ENCODE results near the gene PLEKHG1.

Gene PLEKHG1

GRCh38 chr6:150606647-150607328, 7.1 kb downstream of the PLEKHG1 start:
- Histone ChIP-seq H3K36me3 (ENCODE audit: control insufficient read depth, insufficient read depth, low read length) (no peaks in the 10 kb centered on the region), H3K9me3 (ENCODE audit: control insufficient read depth, insufficient read depth, low read length) (no peaks in the 10 kb centered on the region), H3K27me3 (ENCODE audit: control insufficient read depth, insufficient read depth, low read length) (peaks cover 21% of the 10 kb centered on the region), H3K4me3 (ENCODE audit: low read depth, low read length) (no peak overlapping the region), H3K4me1 (ENCODE audit: control insufficient read depth, insufficient read depth, low read length) (no peaks in the 10 kb centered on the region), H3K9ac (ENCODE audit: low read depth, low read length) (no peak overlapping the region)

GRCh38 chr6:150607329-150607650, 7.6 kb downstream of the PLEKHG1 start:
- Histone ChIP-seq H3K9me3 (ENCODE audit: control insufficient read depth, insufficient read depth, low read length) (no peaks in the 10 kb centered on the region), H3K4me3 (ENCODE audit: low read depth, low read length) (no peak overlapping the region), H3K27me3 (ENCODE audit: control insufficient read depth, insufficient read depth, low read length) (peaks cover 16% of the 10 kb centered on the region), H3K36me3 (ENCODE audit: control insufficient read depth, insufficient read depth, low read length) (no peaks in the 10 kb centered on the region), H3K4me1 (ENCODE audit: control insufficient read depth, insufficient read depth, low read length) (no peaks in the 10 kb centered on the region), H3K9ac (ENCODE audit: low read depth, low read length) (no peak overlapping the region)

GRCh38 chr6:150610584-150610983, 10.9 kb downstream of the PLEKHG1 start:
- no peaks in the 10 kb centered on the region for H3K27me3 ChIP-seq (ENCODE audit: control insufficient read depth, insufficient read depth, low read length)
- H3K36me3 ChIP-seq (ENCODE audit: control insufficient read depth, insufficient read depth, low read length) = no peaks in the 10 kb centered on the region
- H3K9ac ChIP-seq (ENCODE audit: low read depth, low read length) = no peak overlapping the region
- no peaks in the 10 kb centered on the region for H3K9me3 ChIP-seq (ENCODE audit: control insufficient read depth, insufficient read depth, low read length)
- no peaks in the 10 kb centered on the region for H3K4me1 ChIP-seq (ENCODE audit: control insufficient read depth, insufficient read depth, low read length)
- H3K4me3 ChIP-seq (ENCODE audit: low read depth, low read length) = no peak overlapping the region

GRCh38 chr6:150613269-150613668, 13.6 kb downstream of the PLEKHG1 start:
- H3K9ac ChIP-seq (ENCODE audit: low read depth, low read length) = no peak overlapping the region
- no peaks in the 10 kb centered on the region for H3K4me1 ChIP-seq (ENCODE audit: control insufficient read depth, insufficient read depth, low read length)
- H3K36me3 ChIP-seq (ENCODE audit: control insufficient read depth, insufficient read depth, low read length) = no peaks in the 10 kb centered on the region
- H3K9me3 ChIP-seq (ENCODE audit: control insufficient read depth, insufficient read depth, low read length) = no peaks in the 10 kb centered on the region
- H3K4me3 ChIP-seq (ENCODE audit: low read depth, low read length) = no peak overlapping the region
- H3K27me3 ChIP-seq (ENCODE audit: control insufficient read depth, insufficient read depth, low read length) = no peaks in the 10 kb centered on the region

- no peak overlapping the region for H3K4me3 ChIP-seq (ENCODE audit: low read depth, low read length)
- H3K27me3 ChIP-seq (ENCODE audit: control insufficient read depth, insufficient read depth, low read length) = no peaks in the 10 kb centered on the region
- H3K9me3 ChIP-seq (ENCODE audit: control insufficient read depth, insufficient read depth, low read length) = no peaks in the 10 kb centered on the region
- no peaks in the 10 kb centered on the region for H3K4me1 ChIP-seq (ENCODE audit: control insufficient read depth, insufficient read depth, low read length)
- no peaks in the 10 kb centered on the region for H3K36me3 ChIP-seq (ENCODE audit: control insufficient read depth, insufficient read depth, low read length)
- no peak overlapping the region for H3K9ac ChIP-seq (ENCODE audit: low read depth, low read length)
Observed at GRCh38 chr6:150615967-150616366, 16.3 kb downstream of the PLEKHG1 start.

GRCh38 chr6:150616586-150616985, 16.9 kb downstream of the PLEKHG1 start:
- Histone ChIP-seq H3K27me3 (ENCODE audit: control insufficient read depth, insufficient read depth, low read length) (no peaks in the 10 kb centered on the region), H3K9me3 (ENCODE audit: control insufficient read depth, insufficient read depth, low read length) (no peaks in the 10 kb centered on the region), H3K9ac (ENCODE audit: low read depth, low read length) (no peak overlapping the region), H3K4me3 (ENCODE audit: low read depth, low read length) (no peak overlapping the region), H3K36me3 (ENCODE audit: control insufficient read depth, insufficient read depth, low read length) (no peaks in the 10 kb centered on the region), H3K4me1 (ENCODE audit: control insufficient read depth, insufficient read depth, low read length) (no peaks in the 10 kb centered on the region)

- Histone ChIP-seq H3K9ac (ENCODE audit: low read depth, low read length) (no peak overlapping the region), H3K9me3 (ENCODE audit: control insufficient read depth, insufficient read depth, low read length) (no peaks in the 10 kb centered on the region), H3K27me3 (ENCODE audit: control insufficient read depth, insufficient read depth, low read length) (no peaks in the 10 kb centered on the region), H3K36me3 (ENCODE audit: control insufficient read depth, insufficient read depth, low read length) (no peaks in the 10 kb centered on the region), H3K4me1 (ENCODE audit: control insufficient read depth, insufficient read depth, low read length) (no peaks in the 10 kb centered on the region), H3K4me3 (ENCODE audit: low read depth, low read length) (no peak overlapping the region)
Observed at GRCh38 chr6:150617062-150617461, 17.4 kb downstream of the PLEKHG1 start.

- no peaks in the 10 kb centered on the region for H3K9me3 ChIP-seq (ENCODE audit: control insufficient read depth, insufficient read depth, low read length)
- no peak overlapping the region for H3K4me3 ChIP-seq (ENCODE audit: low read depth, low read length)
- no peak overlapping the region for H3K9ac ChIP-seq (ENCODE audit: low read depth, low read length)
- H3K4me1 ChIP-seq (ENCODE audit: control insufficient read depth, insufficient read depth, low read length) = no peaks in the 10 kb centered on the region
- H3K36me3 ChIP-seq (ENCODE audit: control insufficient read depth, insufficient read depth, low read length) = no peaks in the 10 kb centered on the region
- no peaks in the 10 kb centered on the region for H3K27me3 ChIP-seq (ENCODE audit: control insufficient read depth, insufficient read depth, low read length)
Observed at GRCh38 chr6:150617496-150618460, 18.1 kb downstream of the PLEKHG1 start.

GRCh38 chr6:150619275-150619674, 19.6 kb downstream of the PLEKHG1 start:
- Histone ChIP-seq H3K36me3 (ENCODE audit: control insufficient read depth, insufficient read depth, low read length) (no peaks in the 10 kb centered on the region), H3K27me3 (ENCODE audit: control insufficient read depth, insufficient read depth, low read length) (no peaks in the 10 kb centered on the region), H3K9ac (ENCODE audit: low read depth, low read length) (no peak overlapping the region), H3K9me3 (ENCODE audit: control insufficient read depth, insufficient read depth, low read length) (no peaks in the 10 kb centered on the region), H3K4me3 (ENCODE audit: low read depth, low read length) (no peak overlapping the region), H3K4me1 (ENCODE audit: control insufficient read depth, insufficient read depth, low read length) (no peaks in the 10 kb centered on the region)

- H3K4me1 ChIP-seq (ENCODE audit: control insufficient read depth, insufficient read depth, low read length) = no peaks in the 10 kb centered on the region
- H3K27me3 ChIP-seq (ENCODE audit: control insufficient read depth, insufficient read depth, low read length) = no peaks in the 10 kb centered on the region
- no peaks in the 10 kb centered on the region for H3K36me3 ChIP-seq (ENCODE audit: control insufficient read depth, insufficient read depth, low read length)
- no peak overlapping the region for H3K4me3 ChIP-seq (ENCODE audit: low read depth, low read length)
- no peak overlapping the region for H3K9ac ChIP-seq (ENCODE audit: low read depth, low read length)
- H3K9me3 ChIP-seq (ENCODE audit: control insufficient read depth, insufficient read depth, low read length) = no peaks in the 10 kb centered on the region
Observed at GRCh38 chr6:150620244-150620643, 20.6 kb downstream of the PLEKHG1 start.

GRCh38 chr6:150620763-150621162, 21.1 kb downstream of the PLEKHG1 start:
- Histone ChIP-seq H3K4me1 (ENCODE audit: control insufficient read depth, insufficient read depth, low read length) (no peaks in the 10 kb centered on the region), H3K36me3 (ENCODE audit: control insufficient read depth, insufficient read depth, low read length) (no peaks in the 10 kb centered on the region), H3K9me3 (ENCODE audit: control insufficient read depth, insufficient read depth, low read length) (no peaks in the 10 kb centered on the region), H3K27me3 (ENCODE audit: control insufficient read depth, insufficient read depth, low read length) (no peaks in the 10 kb centered on the region), H3K9ac (ENCODE audit: low read depth, low read length) (no peak overlapping the region), H3K4me3 (ENCODE audit: low read depth, low read length) (no peak overlapping the region)

- Histone ChIP-seq H3K36me3 (ENCODE audit: control insufficient read depth, insufficient read depth, low read length) (no peaks in the 10 kb centered on the region), H3K9ac (ENCODE audit: low read depth, low read length) (no peak overlapping the region), H3K9me3 (ENCODE audit: control insufficient read depth, insufficient read depth, low read length) (no peaks in the 10 kb centered on the region), H3K4me3 (ENCODE audit: low read depth, low read length) (no peak overlapping the region), H3K4me1 (ENCODE audit: control insufficient read depth, insufficient read depth, low read length) (no peaks in the 10 kb centered on the region), H3K27me3 (ENCODE audit: control insufficient read depth, insufficient read depth, low read length) (no peaks in the 10 kb centered on the region)
Observed at GRCh38 chr6:150622476-150622875, 22.8 kb downstream of the PLEKHG1 start.
